ENCODE results near the gene ZNF319. TPM values are rescaled to one million over a fixed set of nuclear protein-coding genes. Genes with fewer than 3 reads are reported as not detected.

The ZNF319 gene
- polyA plus RNA-seq, 1 donor, result 5.8 TPM

GRCh38 chr16:57998486-57998885 is 2.0 kb downstream of the ZNF319 start:
- no peak for DNase-seq (ENCODE audit: low read depth)

- no peak for DNase-seq (ENCODE audit: low read depth)
Observed at GRCh38 chr16:57997528-57998265, 2.8 kb downstream of the ZNF319 start.

- no peak for DNase-seq (ENCODE audit: low read depth)
Observed at GRCh38 chr16:57997176-57997527, 3.3 kb downstream of the ZNF319 start.

GRCh38 chr16:57996406-57997175 is 3.9 kb downstream of the ZNF319 start:
- no peak for DNase-seq (ENCODE audit: low read depth)

- DNase-seq (ENCODE audit: low read depth), result no peak
Observed at GRCh38 chr16:57995721-57996405, 4.6 kb downstream of the ZNF319 start.

GRCh38 chr16:57994778-57995177 is 5.7 kb downstream of the ZNF319 start:
- no peak for DNase-seq (ENCODE audit: low read depth)

GRCh38 chr16:57994361-57994760 is 6.1 kb downstream of the ZNF319 start:
- DNase-seq (ENCODE audit: low read depth), result no peak

- DNase-seq (ENCODE audit: low read depth), result no peak
Observed at GRCh38 chr16:57993897-57994296, 6.6 kb downstream of the ZNF319 start.

GRCh38 chr16:57993438-57993837 is 7.0 kb downstream of the ZNF319 start:
- no peak for DNase-seq (ENCODE audit: low read depth)

- DNase-seq (ENCODE audit: low read depth), result no peak
Observed at GRCh38 chr16:57992084-57992483, 8.4 kb downstream of the ZNF319 start.

GRCh38 chr16:57991551-57992059 is 8.9 kb downstream of the ZNF319 start:
- no peak for DNase-seq (ENCODE audit: low read depth)

- no peak for DNase-seq (ENCODE audit: low read depth)
Observed at GRCh38 chr16:57988929-57989328, 11.5 kb downstream of the ZNF319 start.

- no peak for DNase-seq (ENCODE audit: low read depth)
Observed at GRCh38 chr16:57987441-57988177, 12.9 kb downstream of the ZNF319 start.

GRCh38 chr16:57986196-57986595 is 14.3 kb downstream of the ZNF319 start:
- DNase-seq (ENCODE audit: low read depth), result no peak

GRCh38 chr16:57985204-57986181 is 15.0 kb downstream of the ZNF319 start:
- DNase-seq (ENCODE audit: low read depth), result no peak

GRCh38 chr16:57984443-57985203 is 15.8 kb downstream of the ZNF319 start:
- DNase-seq (ENCODE audit: low read depth), result no peak

- DNase-seq (ENCODE audit: low read depth), result no peak
Observed at GRCh38 chr16:57982385-57982784, 18.1 kb downstream of the ZNF319 start.

GRCh38 chr16:57981636-57982035 is 18.8 kb downstream of the ZNF319 start:
- DNase-seq (ENCODE audit: low read depth), result no peak

GRCh38 chr16:57979006-57979585 is 21.4 kb downstream of the ZNF319 start:
- DNase-seq (ENCODE audit: low read depth), result no peak
